ENCODE measurements around the gene LMBR1. TPM values are rescaled to one million over a fixed set of nuclear protein-coding genes. Genes with fewer than 3 reads are reported as not detected.

The LMBR1 gene
- total and polyA plus RNA-seq, 2 of the 4 experiments (the other 2 are of a cell fraction), result 11.9 to 19.9 TPM

DNA sequence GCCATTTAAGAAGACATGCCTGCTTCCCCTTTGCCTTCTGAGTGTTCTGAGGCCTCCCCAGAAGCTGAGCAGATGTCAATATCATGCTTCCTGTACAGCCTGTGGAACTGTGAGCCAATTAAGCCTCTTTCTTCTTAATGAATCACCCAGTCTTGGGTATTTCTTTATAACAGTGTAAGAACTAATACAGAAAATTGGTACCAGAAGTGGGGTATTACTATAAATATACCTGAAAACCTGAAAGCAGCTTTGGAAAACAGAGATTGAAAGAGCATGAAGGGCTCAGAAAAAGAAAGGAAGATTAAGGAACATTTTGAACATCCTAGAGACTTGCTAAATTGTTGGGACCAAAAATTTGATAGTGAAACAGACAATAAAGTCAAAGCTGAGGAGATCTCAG, 264.4 kb downstream of the LMBR1 start:
- Histone ChIP-seq H2BK5ac (ENCODE audit: low read depth, low read length, poor library complexity, severe bottlenecking) (no peak overlapping the region), H3K9me3 (ENCODE audit: control insufficient read depth, insufficient read depth, low read length) (0 out of 2 replicates have a peak, but pooled peaks cover 2% of the 10 kb centered on the region), H3K4me1 (ENCODE audit: control insufficient read depth, insufficient read depth, low read length) (no peaks in the 10 kb centered on the region), H3K9ac (ENCODE audit: low read depth, low read length) (no peak overlapping the region), H4K20me1 (ENCODE audit: insufficient read depth, low read length) (no peaks in the 10 kb centered on the region), H3K4me3 (ENCODE audit: insufficient read depth, low read depth, low read length) (no peak overlapping the region), H2AK5ac (ENCODE audit: low read depth, low read length) (no peak overlapping the region), H3K23ac (ENCODE audit: low read depth, low read length) (no peak overlapping the region), H3K56ac (ENCODE audit: extremely low read depth, insufficient read depth, low read length) (no peak overlapping the region), H3K4ac (ENCODE audit: low read depth, low read length) (no peak overlapping the region), H2BK120ac (ENCODE audit: low read depth, low read length) (no peak overlapping the region), H4K5ac (ENCODE audit: low read depth, low read length) (no peak overlapping the region), H2AFZ (replicated peaks; ENCODE audit: low read length, poor library complexity) (no peak overlapping the region), H3K18ac (ENCODE audit: low read depth, low read length) (no peak overlapping the region), H2AK9ac (replicated peaks; ENCODE audit: low read depth, low read length, poor library complexity) (no peak overlapping the region), H3K4me2 (ENCODE audit: low read depth, low read length) (no peak overlapping the region), H3K27me3 (ENCODE audit: control insufficient read depth, insufficient read depth, low read length) (no peaks in the 10 kb centered on the region), H2BK15ac (ENCODE audit: low read depth, low read length) (no peak overlapping the region), H2BK20ac (ENCODE audit: low read depth, low read length) (no peak overlapping the region), H3K36me3 (ENCODE audit: control insufficient read depth, insufficient read depth, low read length) (no peaks in the 10 kb centered on the region), H3K27ac (ENCODE audit: insufficient read depth, low read length) (no peak overlapping the region), H4K8ac (ENCODE audit: low read depth in 2 of 2, low read length in 2 of 2) (no peak overlapping the region), H4K91ac (ENCODE audit: insufficient read depth, low read depth, low read length) (no peak overlapping the region), H3K79me1 (ENCODE audit: low read depth in 1 of 2, low read length in 2 of 2) (no peaks in the 10 kb centered on the region), H3K9me1 (ENCODE audit: insufficient read depth, low read length) (no peaks in the 10 kb centered on the region), H3K14ac (replicated peaks; ENCODE audit: low read depth, low read length) (no peak overlapping the region)
- in situ Hi-C loops (cut with MboI; ENCODE audit: low sequenced_read_pairs), result loop anchor here (25.0 kb wide), 2 partner anchors 509 to 816 kb away; partner anchors contain the start of genes SHH and UBE3C
- dilution Hi-C loops (cut with HindIII; ENCODE audit: low sequenced_read_pairs, unreplicated experiment), result no loop called here
- BruUV-seq (replicated peaks), result no TSS peak
- CTCF ChIA-PET, result no interaction called here
- TF ChIP-seq RAD21 (IDR thresholded peaks at IDR 0.05; ENCODE audit: low read length) (no peak), MAZ (IDR thresholded peaks at IDR 0.05; ENCODE audit: borderline replicate concordance, low read depth, low read length) (no peak), CEBPB (IDR thresholded peaks at IDR 0.05; ENCODE audit: low read depth, low read length) (no peak), POLR2A (IDR thresholded peaks at IDR 0.05; ENCODE audit: low read depth, low read length) (no peak), CHD1 (IDR thresholded peaks at IDR 0.05; ENCODE audit: low read depth, low read length) (no peak), FOS (IDR thresholded peaks at IDR 0.05; ENCODE audit: low read depth, low read length) (no peak), SMC3 (IDR thresholded peaks at IDR 0.05; ENCODE audit: low read depth, low read length) (no peak), ELK1 (IDR thresholded peaks at IDR 0.05; ENCODE audit: borderline replicate concordance, low read depth, low read length) (no peak), RFX5 (IDR thresholded peaks at IDR 0.05; ENCODE audit: low read depth, low read length) (no peak)
- intact Hi-C loops (cut with micrococcal nuclease), result no loop called here
- DNase-seq (no peak), ATAC-seq (ENCODE audit: low read depth) (no peak)
- POLR2A ChIA-PET (ENCODE audit: unreplicated experiment), result no interaction called here

Small RNAs within 50 kb of the gene (microRNA-seq; reads per million reads assigned to microRNA genes)
- not detected for gene RNU4-31P (ENCODE audit: insufficient read depth, insufficient read length)

Small RNAs within 50 kb of the gene (small RNA-seq; reads per million reads assigned to genes)
- gene RNU4-31P, result 0 to 0.08 (median 0) reads per million in 5 experiments

Other genes with a start within 250 kb of the LMBR1 start
- 15.4 and 16.4 TPM in 2 replicates for gene NOM1, start 56.5 kb upstream of the LMBR1 start, total RNA-seq (2012; rRNA removed)
- gene NOM1, start 56.5 kb upstream of the LMBR1 start, polyA plus RNA-seq (2012; rRNA removed), result 14.3 and 15.3 TPM in 2 replicates
- gene MNX1, start 117.5 kb upstream of the LMBR1 start, total RNA-seq (2012; rRNA removed), result not detected in 2 replicates
- not detected in 2 replicates for gene MNX1, start 117.5 kb upstream of the LMBR1 start, polyA plus RNA-seq (2012; rRNA removed)
- gene UBE3C, start 245.7 kb upstream of the LMBR1 start, total RNA-seq (2012; rRNA removed), result 60.6 and 88.6 TPM in 2 replicates
- gene UBE3C, start 245.7 kb upstream of the LMBR1 start, polyA plus RNA-seq (2012; rRNA removed), result 35.8 and 43.0 TPM in 2 replicates

Measured in IMR-90 (cell line).